ENCODE results near the gene KLHL29. TPM values are rescaled to one million over a fixed set of nuclear protein-coding genes. Genes with fewer than 3 reads are reported as not detected.

The KLHL29 gene
- total RNA-seq, 6 experiments from 2014 or later: 1.2 to 10.2 (median 6.4) TPM

GRCh38 chr2:23468474-23469141 is 83.6 kb downstream of the KLHL29 start:
- Histone ChIP-seq H3K4me3 (no peak overlapping the region), H3K36me3 (no peaks in the 10 kb centered on the region), H3K4me1 (no peaks in the 10 kb centered on the region), H3K27ac (no peak overlapping the region), H3K27me3 (no peaks in the 10 kb centered on the region), H3K9me3 (no peaks in the 10 kb centered on the region)
- intact Hi-C loops (cut with DNase I): no loop called here
- DNase-seq: no peak
- no peak for ATAC-seq
- TF ChIP-seq, protein P1, sequence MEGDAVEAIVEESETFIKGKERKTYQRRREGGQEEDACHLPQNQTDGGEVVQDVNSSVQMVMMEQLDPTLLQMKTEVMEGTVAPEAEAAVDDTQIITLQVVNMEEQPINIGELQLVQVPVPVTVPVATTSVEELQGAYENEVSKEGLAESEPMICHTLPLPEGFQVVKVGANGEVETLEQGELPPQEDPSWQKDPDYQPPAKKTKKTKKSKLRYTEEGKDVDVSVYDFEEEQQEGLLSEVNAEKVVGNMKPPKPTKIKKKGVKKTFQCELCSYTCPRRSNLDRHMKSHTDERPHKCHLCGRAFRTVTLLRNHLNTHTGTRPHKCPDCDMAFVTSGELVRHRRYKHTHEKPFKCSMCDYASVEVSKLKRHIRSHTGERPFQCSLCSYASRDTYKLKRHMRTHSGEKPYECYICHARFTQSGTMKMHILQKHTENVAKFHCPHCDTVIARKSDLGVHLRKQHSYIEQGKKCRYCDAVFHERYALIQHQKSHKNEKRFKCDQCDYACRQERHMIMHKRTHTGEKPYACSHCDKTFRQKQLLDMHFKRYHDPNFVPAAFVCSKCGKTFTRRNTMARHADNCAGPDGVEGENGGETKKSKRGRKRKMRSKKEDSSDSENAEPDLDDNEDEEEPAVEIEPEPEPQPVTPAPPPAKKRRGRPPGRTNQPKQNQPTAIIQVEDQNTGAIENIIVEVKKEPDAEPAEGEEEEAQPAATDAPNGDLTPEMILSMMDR (IDR thresholded peaks at IDR 0.05): no peak
- TF ChIP-seq POLR2A (IDR thresholded peaks at IDR 0.05): no peak
- WGBS (ENCODE audit: insufficient coverage, low coverage, low lambda C conversion rate, missing lambda C conversion rate): 61% methylated on average over 4 of the region's 15 CpGs

GRCh38 chr2:23469142-23469540 is 84.2 kb downstream of the KLHL29 start:
- no peaks in the 10 kb centered on the region for H3K27me3 ChIP-seq
- no peaks in the 10 kb centered on the region for H3K9me3 ChIP-seq
- TF ChIP-seq, protein P1 (IDR thresholded peaks at IDR 0.05): no peak
- TF ChIP-seq POLR2A (IDR thresholded peaks at IDR 0.05): no peak
- intact Hi-C loops (cut with DNase I): no loop called here
- no peak overlapping the region for H3K4me3 ChIP-seq
- WGBS (ENCODE audit: insufficient coverage, low coverage, low lambda C conversion rate, missing lambda C conversion rate): 90% methylated on average over 5 of the region's 10 CpGs
- H3K4me1 ChIP-seq: no peaks in the 10 kb centered on the region
- ATAC-seq (no peak), DNase-seq (no peak)
- H3K27ac ChIP-seq: no peak overlapping the region
- H3K36me3 ChIP-seq: no peaks in the 10 kb centered on the region

DNA sequence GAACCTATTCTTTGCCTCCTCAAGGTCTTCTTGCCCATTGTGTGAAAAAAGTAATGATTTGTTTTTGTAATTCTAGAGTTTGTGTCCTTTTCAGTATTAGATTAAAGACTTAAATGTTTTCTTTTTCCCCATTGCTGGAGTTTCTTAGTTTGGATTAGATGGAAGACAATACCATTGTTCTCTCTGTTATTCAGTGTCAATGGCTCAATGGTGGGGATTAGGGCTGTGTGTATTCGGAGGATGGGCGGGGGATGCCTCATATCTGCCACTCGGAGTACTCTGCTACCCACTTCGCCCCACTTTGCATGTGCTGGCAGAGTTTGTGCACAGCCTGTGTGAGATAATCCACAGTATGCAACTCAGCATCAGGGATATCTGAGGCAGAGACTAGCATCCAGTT is 90.1 kb downstream of the KLHL29 start:
- H3K4me3 ChIP-seq: no peak overlapping the region
- H3K27ac ChIP-seq: no peak overlapping the region
- H3K9me3 ChIP-seq: no peaks in the 10 kb centered on the region
- H3K27me3 ChIP-seq: no peaks in the 10 kb centered on the region
- intact Hi-C loops (cut with DNase I): no loop called here
- WGBS (ENCODE audit: insufficient coverage, low coverage, low lambda C conversion rate, missing lambda C conversion rate): 60% methylated on average over 1 of the region's 4 CpGs
- H3K36me3 ChIP-seq: no peaks in the 10 kb centered on the region
- ATAC-seq (no peak), DNase-seq (no peak)
- H3K4me1 ChIP-seq: no peaks in the 10 kb centered on the region
- TF ChIP-seq, protein P1 (IDR thresholded peaks at IDR 0.05): no peak
- TF ChIP-seq POLR2A (IDR thresholded peaks at IDR 0.05): no peak

DNA sequence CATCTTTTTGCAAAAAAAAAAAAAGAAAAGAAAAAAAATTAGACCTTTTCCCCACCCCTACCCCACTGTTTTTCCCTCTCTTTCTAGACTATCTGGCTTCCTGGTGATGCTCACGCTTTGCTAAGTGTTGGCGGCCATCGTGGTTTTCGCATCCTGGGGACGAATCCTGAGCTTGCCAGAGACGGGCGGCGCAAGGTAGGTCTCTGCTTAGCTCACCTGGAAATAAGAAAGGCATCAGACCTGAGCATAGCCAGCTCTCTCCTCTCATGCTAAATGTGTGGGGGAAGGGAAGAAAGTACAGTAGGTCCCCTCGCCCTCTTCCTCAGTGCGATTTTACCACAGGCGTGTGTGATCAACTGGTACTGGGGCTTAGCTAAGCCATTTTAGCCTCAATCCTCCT is 90.5 kb downstream of the KLHL29 start:
- no peak overlapping the region for H3K27ac ChIP-seq
- peak in 1 of 3 donors; percentile 27 for DNase-seq
- H3K27me3 ChIP-seq: no peaks in the 10 kb centered on the region
- no peak overlapping the region for H3K4me3 ChIP-seq
- no peaks in the 10 kb centered on the region for H3K36me3 ChIP-seq
- TF ChIP-seq, protein P1 (IDR thresholded peaks at IDR 0.05): no peak
- no peak for TF ChIP-seq POLR2A (IDR thresholded peaks at IDR 0.05)
- H3K4me1 ChIP-seq: no peaks in the 10 kb centered on the region
- intact Hi-C loops (cut with DNase I): no loop called here
- WGBS (ENCODE audit: insufficient coverage, low coverage, low lambda C conversion rate, missing lambda C conversion rate): 74% methylated on average over 10 of the region's 11 CpGs
- ATAC-seq: no peak
- no peaks in the 10 kb centered on the region for H3K9me3 ChIP-seq
